Stimulated activated CD8-positive, alpha-beta memory T cell treated with anti-CD3 and anti-CD28 coated beads, Interleukin-4, amount 100 ng/mL, for 4 hours (primary cell): ENCODE data around the gene EID2B.

Experiments used
- DNase-seq, 2 donors: peaks; one replicate each; pipeline ENCODE4 v3.0.0-alpha.2; 2020; ENCODE audit warnings: low read depth in 2 of 2, low spot score in 1 of 2

Gene EID2B

GRCh38 chr19:39532233-39533002 lies at the start of gene EID2B:
EID2B (minus strand) TSS chr19:39532852; CDS start chr19:39532802, 50 bp downstream.
- DNase-seq: peak; percentile 86

- DNase-seq: no peak
Observed at GRCh38 chr19:39582442-39582841, 49.8 kb upstream of the EID2B start.

GRCh38 chr19:39568604-39569003 lies 36.0 kb upstream of the EID2B start:
- DNase-seq: no peak

- DNase-seq: no peak
Observed at GRCh38 chr19:39566064-39566463, 33.4 kb upstream of the EID2B start.

GRCh38 chr19:39563408-39563807 lies 30.8 kb upstream of the EID2B start:
- no peak for DNase-seq

- no peak for DNase-seq
Observed at GRCh38 chr19:39558624-39559117, 26.0 kb upstream of the EID2B start.

GRCh38 chr19:39557811-39558623 lies 25.4 kb upstream of the EID2B start:
- no peak for DNase-seq

GRCh38 chr19:39555883-39556282 lies 23.2 kb upstream of the EID2B start:
- DNase-seq: no peak

- no peak for DNase-seq
Observed at GRCh38 chr19:39554701-39555311, 22.2 kb upstream of the EID2B start.

- DNase-seq: no peak
Observed at GRCh38 chr19:39553082-39553652, 20.5 kb upstream of the EID2B start.

GRCh38 chr19:39550197-39550596 lies 17.5 kb upstream of the EID2B start:
- DNase-seq: no peak

- no peak for DNase-seq
Observed at GRCh38 chr19:39546599-39546998, 13.9 kb upstream of the EID2B start.

GRCh38 chr19:39544911-39545310 lies 12.3 kb upstream of the EID2B start:
- DNase-seq: no peak

GRCh38 chr19:39544226-39544903 lies 11.7 kb upstream of the EID2B start:
- no peak for DNase-seq

- no peak for DNase-seq
Observed at GRCh38 chr19:39543477-39543857, 10.8 kb upstream of the EID2B start.

- no peak for DNase-seq
Observed at GRCh38 chr19:39542206-39542605, 9.6 kb upstream of the EID2B start.

- no peak for DNase-seq
Observed at GRCh38 chr19:39540333-39540673, 7.7 kb upstream of the EID2B start.

- DNase-seq: peak; percentile 91 to 94
Observed at GRCh38 chr19:39539518-39540332, 7.1 kb upstream of the EID2B start, which contains the start of gene EID2. EID2 (minus strand) TSS chr19:39540161; CDS start chr19:39540079, 82 bp downstream.

GRCh38 chr19:39539165-39539517 lies 6.5 kb upstream of the EID2B start:
- DNase-seq: no peak

- no peak for DNase-seq
Observed at GRCh38 chr19:39533791-39534190, 1.1 kb upstream of the EID2B start.
